ENCODE data around the gene MED15. TPM values are rescaled to one million over a fixed set of nuclear protein-coding genes. Genes with fewer than 3 reads are reported as not detected.

MED15 gene
- total and polyA plus RNA-seq, 2 of the 8 experiments (the other 6 are each of a cell fraction or from before 2014, with no cell fraction given) = 28.3 to 57.1 TPM

DNA sequence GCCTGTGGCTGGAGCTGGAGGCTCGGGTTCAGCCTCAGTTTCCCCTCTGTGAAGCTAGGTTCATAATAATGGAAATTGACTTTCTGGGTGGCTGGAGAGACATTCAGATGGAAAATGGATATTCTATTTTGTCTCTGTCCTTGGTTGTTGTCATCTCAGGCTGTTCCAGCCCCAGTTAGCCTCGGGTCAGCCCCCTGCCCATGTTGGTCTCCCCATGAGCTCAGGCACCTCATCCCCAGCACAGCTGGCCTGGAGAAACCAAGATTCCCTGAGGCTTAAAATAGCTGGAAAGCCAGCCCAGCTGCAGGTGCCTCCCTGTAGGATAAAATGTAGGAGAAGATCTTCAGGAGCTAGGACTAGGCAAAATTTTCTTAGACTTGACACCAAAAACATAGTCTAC lies 129.5 kb downstream of the MED15 start (continued):
- TF ChIP-seq CBX8 (IDR thresholded peaks at IDR 0.05; ENCODE audit: borderline replicate concordance, low read depth, low read length) (no peak), ASH2L (IDR thresholded peaks at IDR 0.05; ENCODE audit: low read length) (no peak), KDM4A (IDR thresholded peaks at IDR 0.05; ENCODE audit: low read depth, low read length, severe bottlenecking) (no peak)
- TF ChIP-seq, protein P1, sequence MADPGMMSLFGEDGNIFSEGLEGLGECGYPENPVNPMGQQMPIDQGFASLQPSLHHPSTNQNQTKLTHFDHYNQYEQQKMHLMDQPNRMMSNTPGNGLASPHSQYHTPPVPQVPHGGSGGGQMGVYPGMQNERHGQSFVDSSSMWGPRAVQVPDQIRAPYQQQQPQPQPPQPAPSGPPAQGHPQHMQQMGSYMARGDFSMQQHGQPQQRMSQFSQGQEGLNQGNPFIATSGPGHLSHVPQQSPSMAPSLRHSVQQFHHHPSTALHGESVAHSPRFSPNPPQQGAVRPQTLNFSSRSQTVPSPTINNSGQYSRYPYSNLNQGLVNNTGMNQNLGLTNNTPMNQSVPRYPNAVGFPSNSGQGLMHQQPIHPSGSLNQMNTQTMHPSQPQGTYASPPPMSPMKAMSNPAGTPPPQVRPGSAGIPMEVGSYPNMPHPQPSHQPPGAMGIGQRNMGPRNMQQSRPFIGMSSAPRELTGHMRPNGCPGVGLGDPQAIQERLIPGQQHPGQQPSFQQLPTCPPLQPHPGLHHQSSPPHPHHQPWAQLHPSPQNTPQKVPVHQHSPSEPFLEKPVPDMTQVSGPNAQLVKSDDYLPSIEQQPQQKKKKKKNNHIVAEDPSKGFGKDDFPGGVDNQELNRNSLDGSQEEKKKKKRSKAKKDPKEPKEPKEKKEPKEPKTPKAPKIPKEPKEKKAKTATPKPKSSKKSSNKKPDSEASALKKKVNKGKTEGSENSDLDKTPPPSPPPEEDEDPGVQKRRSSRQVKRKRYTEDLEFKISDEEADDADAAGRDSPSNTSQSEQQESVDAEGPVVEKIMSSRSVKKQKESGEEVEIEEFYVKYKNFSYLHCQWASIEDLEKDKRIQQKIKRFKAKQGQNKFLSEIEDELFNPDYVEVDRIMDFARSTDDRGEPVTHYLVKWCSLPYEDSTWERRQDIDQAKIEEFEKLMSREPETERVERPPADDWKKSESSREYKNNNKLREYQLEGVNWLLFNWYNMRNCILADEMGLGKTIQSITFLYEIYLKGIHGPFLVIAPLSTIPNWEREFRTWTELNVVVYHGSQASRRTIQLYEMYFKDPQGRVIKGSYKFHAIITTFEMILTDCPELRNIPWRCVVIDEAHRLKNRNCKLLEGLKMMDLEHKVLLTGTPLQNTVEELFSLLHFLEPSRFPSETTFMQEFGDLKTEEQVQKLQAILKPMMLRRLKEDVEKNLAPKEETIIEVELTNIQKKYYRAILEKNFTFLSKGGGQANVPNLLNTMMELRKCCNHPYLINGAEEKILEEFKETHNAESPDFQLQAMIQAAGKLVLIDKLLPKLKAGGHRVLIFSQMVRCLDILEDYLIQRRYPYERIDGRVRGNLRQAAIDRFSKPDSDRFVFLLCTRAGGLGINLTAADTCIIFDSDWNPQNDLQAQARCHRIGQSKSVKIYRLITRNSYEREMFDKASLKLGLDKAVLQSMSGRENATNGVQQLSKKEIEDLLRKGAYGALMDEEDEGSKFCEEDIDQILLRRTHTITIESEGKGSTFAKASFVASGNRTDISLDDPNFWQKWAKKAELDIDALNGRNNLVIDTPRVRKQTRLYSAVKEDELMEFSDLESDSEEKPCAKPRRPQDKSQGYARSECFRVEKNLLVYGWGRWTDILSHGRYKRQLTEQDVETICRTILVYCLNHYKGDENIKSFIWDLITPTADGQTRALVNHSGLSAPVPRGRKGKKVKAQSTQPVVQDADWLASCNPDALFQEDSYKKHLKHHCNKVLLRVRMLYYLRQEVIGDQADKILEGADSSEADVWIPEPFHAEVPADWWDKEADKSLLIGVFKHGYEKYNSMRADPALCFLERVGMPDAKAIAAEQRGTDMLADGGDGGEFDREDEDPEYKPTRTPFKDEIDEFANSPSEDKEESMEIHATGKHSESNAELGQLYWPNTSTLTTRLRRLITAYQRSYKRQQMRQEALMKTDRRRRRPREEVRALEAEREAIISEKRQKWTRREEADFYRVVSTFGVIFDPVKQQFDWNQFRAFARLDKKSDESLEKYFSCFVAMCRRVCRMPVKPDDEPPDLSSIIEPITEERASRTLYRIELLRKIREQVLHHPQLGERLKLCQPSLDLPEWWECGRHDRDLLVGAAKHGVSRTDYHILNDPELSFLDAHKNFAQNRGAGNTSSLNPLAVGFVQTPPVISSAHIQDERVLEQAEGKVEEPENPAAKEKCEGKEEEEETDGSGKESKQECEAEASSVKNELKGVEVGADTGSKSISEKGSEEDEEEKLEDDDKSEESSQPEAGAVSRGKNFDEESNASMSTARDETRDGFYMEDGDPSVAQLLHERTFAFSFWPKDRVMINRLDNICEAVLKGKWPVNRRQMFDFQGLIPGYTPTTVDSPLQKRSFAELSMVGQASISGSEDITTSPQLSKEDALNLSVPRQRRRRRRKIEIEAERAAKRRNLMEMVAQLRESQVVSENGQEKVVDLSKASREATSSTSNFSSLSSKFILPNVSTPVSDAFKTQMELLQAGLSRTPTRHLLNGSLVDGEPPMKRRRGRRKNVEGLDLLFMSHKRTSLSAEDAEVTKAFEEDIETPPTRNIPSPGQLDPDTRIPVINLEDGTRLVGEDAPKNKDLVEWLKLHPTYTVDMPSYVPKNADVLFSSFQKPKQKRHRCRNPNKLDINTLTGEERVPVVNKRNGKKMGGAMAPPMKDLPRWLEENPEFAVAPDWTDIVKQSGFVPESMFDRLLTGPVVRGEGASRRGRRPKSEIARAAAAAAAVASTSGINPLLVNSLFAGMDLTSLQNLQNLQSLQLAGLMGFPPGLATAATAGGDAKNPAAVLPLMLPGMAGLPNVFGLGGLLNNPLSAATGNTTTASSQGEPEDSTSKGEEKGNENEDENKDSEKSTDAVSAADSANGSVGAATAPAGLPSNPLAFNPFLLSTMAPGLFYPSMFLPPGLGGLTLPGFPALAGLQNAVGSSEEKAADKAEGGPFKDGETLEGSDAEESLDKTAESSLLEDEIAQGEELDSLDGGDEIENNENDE (IDR thresholded peaks at IDR 0.05; ENCODE audit: insufficient replicate concordance, low read length) = no peak

Measured in H1 (cell line).